Neuronal stem cell (in vitro differentiated cells): ENCODE results near the gene ZBTB1.

Experiments
- DNase-seq: peaks from one replicate; pipeline ENCODE4 v3.0.0-alpha.2; 2013; ENCODE audit warnings: low spot score
- H2AFZ ChIP-seq: one replicate; pipeline ENCODE4 v1.6.1; 2013; ENCODE audit warnings: mild to moderate bottlenecking, low read length, inconsistent platforms
- H2AK5ac ChIP-seq: 2 replicates; pipeline ENCODE4 v1.6.1; 2013; ENCODE audit warnings: low read depth, mild to moderate bottlenecking, inconsistent platforms, low read length, moderate library complexity, mixed read lengths
- H2BK120ac ChIP-seq: 2 replicates; pipeline ENCODE4 v1.6.1; 2013; ENCODE audit warnings: low read depth, mild to moderate bottlenecking, inconsistent platforms, low read length, moderate library complexity, mixed read lengths
- H2BK12ac ChIP-seq: one replicate; pipeline ENCODE4 v1.6.1; 2013; ENCODE audit warnings: low read length, inconsistent platforms
- H2BK15ac ChIP-seq: 2 replicates; pipeline ENCODE4 v1.6.1; 2013; ENCODE audit warnings: mild to moderate bottlenecking, low read length, inconsistent platforms, mixed read lengths
- H2BK5ac ChIP-seq: one replicate; pipeline ENCODE4 v1.6.1; 2013; ENCODE audit warnings: inconsistent platforms, mild to moderate bottlenecking, low read length, moderate library complexity
- H3K14ac ChIP-seq: one replicate; pipeline ENCODE4 v1.6.1; 2013; ENCODE audit warnings: low read length, inconsistent platforms
- H3K18ac ChIP-seq: 2 replicates; pipeline ENCODE4 v1.6.1; 2013; ENCODE audit warnings: low read length, inconsistent platforms
- H3K23ac ChIP-seq: 2 replicates; pipeline ENCODE4 v1.6.1; 2013; ENCODE audit warnings: low read depth, mild to moderate bottlenecking, mixed read lengths, low read length, inconsistent platforms; ENCODE audit not compliant: poor library complexity
- H3K27ac ChIP-seq: replicated peaks from 3 replicates; pipeline ENCODE4 v1.5.1; 2013; ENCODE audit warnings: low read length, inconsistent platforms
- H3K27me3 ChIP-seq, 3 experiments: 2 replicates each; pipeline ENCODE4 v1.6.1; 2013; ENCODE audit warnings: low read length in 3 of 3, mild to moderate bottlenecking in 2 of 3, inconsistent platforms in 1 of 3, low read depth in 1 of 3, mixed read lengths in 1 of 3, moderate library complexity in 1 of 3; ENCODE audit not compliant: control insufficient read depth in 3 of 3, insufficient read depth in 3 of 3
- H3K36me3 ChIP-seq, 2 donors: replicated peaks in 1 of 2; 2 replicates each; pipeline ENCODE4 v1.6.1; 2013; ENCODE audit warnings: low read length in 2 of 2; ENCODE audit not compliant: control insufficient read depth in 2 of 2, insufficient read depth in 2 of 2
- H3K4ac ChIP-seq: 2 replicates; pipeline ENCODE4 v1.6.1; 2013; ENCODE audit warnings: inconsistent platforms, mild to moderate bottlenecking, low read length, moderate library complexity
- H3K4me1 ChIP-seq, 2 donors: 1 replicate in 1 of 2; 2 replicates in 1 of 2; pipeline ENCODE4 v1.6.1; 2013; ENCODE audit warnings: low read length in 2 of 2, low read depth in 1 of 2; ENCODE audit not compliant: control insufficient read depth in 2 of 2, insufficient read depth in 1 of 2
- H3K4me2 ChIP-seq: one replicate; pipeline ENCODE4 v1.6.1; 2013; ENCODE audit warnings: mild to moderate bottlenecking, low read length, inconsistent platforms; ENCODE audit not compliant: insufficient read depth, poor library complexity, severe bottlenecking
- H3K4me3 ChIP-seq, 2 donors: 2 replicates each; pipeline ENCODE4 v1.5.1; 2013; ENCODE audit warnings: low read length in 2 of 2, mild to moderate bottlenecking in 2 of 2, inconsistent platforms in 1 of 2, moderate library complexity in 1 of 2
- H3K79me1 ChIP-seq: one replicate; pipeline ENCODE4 v1.6.1; 2013; ENCODE audit warnings: low read depth, mild to moderate bottlenecking, inconsistent platforms, low read length, moderate library complexity
- H3K9ac ChIP-seq: one replicate; pipeline ENCODE4 v1.6.1; 2013; ENCODE audit warnings: mild to moderate bottlenecking, low read depth, low read length, inconsistent platforms; ENCODE audit not compliant: poor library complexity
- H3K9me3 ChIP-seq, 2 donors: replicated peaks in 1 of 2; 2 replicates each; pipeline versions ENCODE3 to v1.6.1; 2013; ENCODE audit warnings: low read length in 2 of 2, mild to moderate bottlenecking in 2 of 2, inconsistent platforms in 1 of 2, low read depth in 1 of 2, mixed read lengths in 1 of 2, moderate library complexity in 1 of 2; ENCODE audit not compliant: control insufficient read depth in 2 of 2, insufficient read depth in 1 of 2
- H4K8ac ChIP-seq: one replicate; pipeline ENCODE4 v1.6.1; 2013; ENCODE audit warnings: low read depth, mild to moderate bottlenecking, inconsistent platforms, low read length, moderate library complexity
- H4K91ac ChIP-seq: one replicate; pipeline ENCODE4 v1.6.1; 2013; ENCODE audit warnings: low read length, low read depth, mild to moderate bottlenecking, inconsistent platforms; ENCODE audit not compliant: poor library complexity
- WGBS, 2 donors: extraction: QIAGEN DNeasy Blood & Tissue Kit; methylation state at CpG; one replicate each; pipeline ENCODE4 v1.1.7; 2013; ENCODE audit warnings: missing lambda C conversion rate in 2 of 2, mixed read lengths in 1 of 2; ENCODE audit not compliant: insufficient read length in 2 of 2, insufficient replicate concordance in 1 of 2; ENCODE audit errors: extremely low coverage in 2 of 2; 5-methylcytosine and 5-hydroxymethylcytosine counted together

Gene ZBTB1

GRCh38 chr14:64496764-64497163 is 7.8 kb upstream of the ZBTB1 start:
- no peak overlapping the region for H3K14ac ChIP-seq
- peaks cover 0 to 36% of the 10 kb centered on the region in 2 donors for H3K36me3 ChIP-seq
- no peak overlapping the region for H3K4me3 ChIP-seq
- H2BK15ac ChIP-seq: no peak overlapping the region
- H3K9me3 ChIP-seq: no peaks in the 10 kb centered on the region
- H4K91ac ChIP-seq: no peak overlapping the region
- H3K79me1 ChIP-seq: no peaks in the 10 kb centered on the region
- no peak overlapping the region for H3K18ac ChIP-seq
- no peak overlapping the region for H3K4me2 ChIP-seq
- H3K27ac ChIP-seq: no peak overlapping the region
- H2AFZ ChIP-seq: no peak overlapping the region
- no peak for DNase-seq
- no peak overlapping the region for H2BK120ac ChIP-seq
- H3K4ac ChIP-seq: no peak overlapping the region
- H4K8ac ChIP-seq: no peak overlapping the region
- no peaks in the 10 kb centered on the region for H3K27me3 ChIP-seq
- no peak overlapping the region for H3K9ac ChIP-seq
- no peak overlapping the region for H2AK5ac ChIP-seq
- no peak overlapping the region for H3K23ac ChIP-seq
- no peak overlapping the region for H2BK12ac ChIP-seq
- peaks cover 0 to 4% of the 10 kb centered on the region in 2 donors for H3K4me1 ChIP-seq
- H2BK5ac ChIP-seq: no peak overlapping the region

- H3K36me3 ChIP-seq: peaks cover 0 to 25% of the 10 kb centered on the region in 2 donors
- H2BK5ac ChIP-seq: no peak overlapping the region
- H3K9ac ChIP-seq: no peak overlapping the region
- no peak overlapping the region for H2BK12ac ChIP-seq
- H3K23ac ChIP-seq: no peak overlapping the region
- no peak overlapping the region for H3K4me3 ChIP-seq
- no peak overlapping the region for H3K14ac ChIP-seq
- H2AFZ ChIP-seq: no peak overlapping the region
- WGBS, 2 donors: no CpG with 5 or more reads among the region's 1 CpG
- no peak overlapping the region for H3K27ac ChIP-seq
- H3K27me3 ChIP-seq: no peaks in the 10 kb centered on the region
- H3K9me3 ChIP-seq: no peaks in the 10 kb centered on the region
- no peak overlapping the region for H4K8ac ChIP-seq
- H4K91ac ChIP-seq: no peak overlapping the region
- H3K18ac ChIP-seq: no peak overlapping the region
- H3K79me1 ChIP-seq: no peaks in the 10 kb centered on the region
- H3K4ac ChIP-seq: no peak overlapping the region
- no peak overlapping the region for H2BK15ac ChIP-seq
- H2AK5ac ChIP-seq: no peak overlapping the region
- DNase-seq: no peak
- peaks cover 6 to 13% of the 10 kb centered on the region in 2 donors for H3K4me1 ChIP-seq
- H3K4me2 ChIP-seq: no peak overlapping the region
- H2BK120ac ChIP-seq: no peak overlapping the region
These were observed 4.5 kb upstream of the ZBTB1 start for GRCh38 chr14:64500088-64500487.

GRCh38 chr14:64501411-64502171 is 3.0 kb upstream of the ZBTB1 start:
- no peak overlapping the region for H3K14ac ChIP-seq
- no peak overlapping the region for H2BK5ac ChIP-seq
- H3K4me3 ChIP-seq: peak overlapping the region in 1 of 2 donors; percentile 98
- H3K18ac ChIP-seq: no peak overlapping the region
- no peak overlapping the region for H3K4ac ChIP-seq
- H2BK120ac ChIP-seq: no peak overlapping the region
- no peak overlapping the region for H2AFZ ChIP-seq
- H2AK5ac ChIP-seq: no peak overlapping the region
- no peak overlapping the region for H3K4me2 ChIP-seq
- H4K8ac ChIP-seq: no peak overlapping the region
- H3K27ac ChIP-seq: no peak overlapping the region
- peaks cover 0 to 20% of the 10 kb centered on the region in 2 donors for H3K36me3 ChIP-seq
- DNase-seq: no peak
- no peaks in the 10 kb centered on the region for H3K79me1 ChIP-seq
- WGBS, 2 donors: no CpG with 5 or more reads among the region's 8 CpGs
- H3K27me3 ChIP-seq: no peaks in the 10 kb centered on the region
- H3K9ac ChIP-seq: no peak overlapping the region
- no peak overlapping the region for H2BK15ac ChIP-seq
- no peak overlapping the region for H2BK12ac ChIP-seq
- H3K23ac ChIP-seq: no peak overlapping the region
- no peaks in the 10 kb centered on the region for H3K9me3 ChIP-seq
- H3K4me1 ChIP-seq: peaks cover 8 to 17% of the 10 kb centered on the region in 2 donors
- no peak overlapping the region for H4K91ac ChIP-seq

GRCh38 chr14:64502456-64502855 is 2.1 kb upstream of the ZBTB1 start:
- peaks cover 0 to 16% of the 10 kb centered on the region in 2 donors for H3K36me3 ChIP-seq
- no peaks in the 10 kb centered on the region for H3K9me3 ChIP-seq
- H4K8ac ChIP-seq: no peak overlapping the region
- H3K27me3 ChIP-seq: no peaks in the 10 kb centered on the region
- peak overlapping the region in 1 of 2 donors; percentile 98 for H3K4me3 ChIP-seq
- no peak overlapping the region for H4K91ac ChIP-seq
- H3K4me2 ChIP-seq: peak overlapping the region; percentile 90
- no peak overlapping the region for H2AK5ac ChIP-seq
- no peak overlapping the region for H2BK120ac ChIP-seq
- no peak overlapping the region for H3K14ac ChIP-seq
- peaks cover 9 to 23% of the 10 kb centered on the region in 2 donors for H3K4me1 ChIP-seq
- H3K18ac ChIP-seq: no peak overlapping the region
- no peak overlapping the region for H3K23ac ChIP-seq
- no peak overlapping the region for H3K9ac ChIP-seq
- no peaks in the 10 kb centered on the region for H3K79me1 ChIP-seq
- no peak overlapping the region for H2BK12ac ChIP-seq
- no peak overlapping the region for H3K4ac ChIP-seq
- H2BK5ac ChIP-seq: no peak overlapping the region
- no CpG with 5 or more reads among the region's 6 CpGs for WGBS, 2 donors
- H3K27ac ChIP-seq: no peak overlapping the region
- H2AFZ ChIP-seq: peak overlapping the region; percentile 98
- no peak overlapping the region for H2BK15ac ChIP-seq
- DNase-seq: no peak
